Calu3 (cell line): Measurements from ENCODE around the gene MOV10L1. TPM values are rescaled to one million over a fixed set of nuclear protein-coding genes. Genes with fewer than 3 reads are reported as not detected.

Experiments used
- BruUV-seq: library from RNA; stranded (reverse); fragments of 400-500 nt; replicated peaks from 2 replicates; lab custom pipeline; 2021; lab: Mats Ljungman, UMichigan
- CTCF ChIA-PET: fragments of 300-600 bp; sonication (Branson Sonifier 250); formaldehyde crosslinking; loops from one replicate; lab custom pipeline; 2022; ENCODE audit warnings: antibody characterized with exemption; lab: Charles Lee
- DNase-seq: peaks from one replicate; pipeline ENCODE4 v3.0.0; 2022
- H3K27ac Mint-ChIP-seq: one replicate; pipeline ENCODE4 v1.8.0; 2022; ENCODE audit warnings: mixed read lengths; ENCODE audit not compliant: unreplicated experiment
- H3K27me3 Mint-ChIP-seq: one replicate; pipeline ENCODE4 v1.8.0; 2022; ENCODE audit warnings: mixed read lengths; ENCODE audit not compliant: unreplicated experiment
- H3K36me3 Mint-ChIP-seq: one replicate; pipeline ENCODE4 v1.8.0; 2022; ENCODE audit warnings: mild to moderate bottlenecking, moderate library complexity, mixed read lengths; ENCODE audit not compliant: insufficient read depth, unreplicated experiment
- H3K4me1 Mint-ChIP-seq: one replicate; pipeline ENCODE4 v1.8.0; 2022; ENCODE audit warnings: mild to moderate bottlenecking, low read depth, mixed read lengths; ENCODE audit not compliant: unreplicated experiment
- H3K4me3 Mint-ChIP-seq: one replicate; pipeline ENCODE4 v1.8.0; 2022; ENCODE audit warnings: mild to moderate bottlenecking, low read depth, moderate library complexity, mixed read lengths; ENCODE audit not compliant: unreplicated experiment
- H3K9me3 Mint-ChIP-seq: one replicate; pipeline ENCODE4 v1.8.0; 2022; ENCODE audit warnings: low read depth, mixed read lengths; ENCODE audit not compliant: unreplicated experiment
- CTCF ChIP-seq: fragments of 200-600 bp; IDR thresholded peaks from one replicate; pipeline ENCODE4 v1.8.0; 2022; ENCODE audit warnings: antibody characterized with exemption; ENCODE audit not compliant: unreplicated experiment
- intact Hi-C: fragments of 100-400 bp; cut with micrococcal nuclease; formaldehyde crosslinking; loops from one replicate; pipeline ENCODE4 v1.10.0; 2022; ENCODE audit not compliant: unreplicated experiment
- total RNA-seq: library from RNA; stranded (reverse); gene quantifications from 2 replicates; pipeline ENCODE4 v1.2.3, GENCODE V29; 2022

The MOV10L1 gene
- total RNA-seq, 1 experiment from 2014 or later: not detected

DNA sequence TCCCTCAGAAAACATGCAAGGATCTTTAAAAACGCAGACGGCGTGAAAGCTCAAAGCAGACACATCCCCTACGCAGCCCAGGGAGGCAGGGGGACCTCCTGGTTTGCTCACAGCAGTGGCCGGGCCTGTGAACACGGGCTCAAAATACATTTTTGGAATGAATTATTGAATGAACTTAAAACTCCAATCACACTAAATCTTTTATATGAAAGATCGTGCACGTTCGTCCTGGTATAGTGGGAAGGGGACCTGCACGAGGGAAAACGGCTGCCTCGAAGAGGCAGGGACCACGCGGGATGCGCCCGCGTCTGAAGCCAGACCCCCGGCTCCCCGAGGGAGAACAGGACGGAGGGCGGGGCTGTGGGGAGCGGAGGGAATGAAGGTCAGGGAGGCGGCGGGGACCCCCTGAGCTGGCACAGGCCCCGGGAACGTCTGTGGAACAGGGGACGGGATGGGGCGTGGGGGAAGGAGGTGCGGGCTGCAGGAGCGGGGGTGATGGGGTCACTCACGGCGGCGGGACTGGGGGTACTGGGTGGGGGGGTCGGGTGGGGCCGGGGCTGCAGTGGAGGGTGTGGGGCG, 79.5 kb downstream of the MOV10L1 start:
- BruUV-seq: no TSS peak
- CTCF ChIA-PET: no interaction called here
- no peaks in the 10 kb centered on the region for H3K4me1 Mint-ChIP-seq
- H3K27me3 Mint-ChIP-seq: peaks cover 48% of the 10 kb centered on the region
- H3K36me3 Mint-ChIP-seq: peaks cover 21% of the 10 kb centered on the region
- H3K27ac Mint-ChIP-seq: no peak overlapping the region
- intact Hi-C loops: no loop called here
- DNase-seq: no peak
- H3K4me3 Mint-ChIP-seq: peak overlapping the region; percentile 69
- H3K9me3 Mint-ChIP-seq: no peaks in the 10 kb centered on the region
- TF ChIP-seq CTCF: no peak

DNA sequence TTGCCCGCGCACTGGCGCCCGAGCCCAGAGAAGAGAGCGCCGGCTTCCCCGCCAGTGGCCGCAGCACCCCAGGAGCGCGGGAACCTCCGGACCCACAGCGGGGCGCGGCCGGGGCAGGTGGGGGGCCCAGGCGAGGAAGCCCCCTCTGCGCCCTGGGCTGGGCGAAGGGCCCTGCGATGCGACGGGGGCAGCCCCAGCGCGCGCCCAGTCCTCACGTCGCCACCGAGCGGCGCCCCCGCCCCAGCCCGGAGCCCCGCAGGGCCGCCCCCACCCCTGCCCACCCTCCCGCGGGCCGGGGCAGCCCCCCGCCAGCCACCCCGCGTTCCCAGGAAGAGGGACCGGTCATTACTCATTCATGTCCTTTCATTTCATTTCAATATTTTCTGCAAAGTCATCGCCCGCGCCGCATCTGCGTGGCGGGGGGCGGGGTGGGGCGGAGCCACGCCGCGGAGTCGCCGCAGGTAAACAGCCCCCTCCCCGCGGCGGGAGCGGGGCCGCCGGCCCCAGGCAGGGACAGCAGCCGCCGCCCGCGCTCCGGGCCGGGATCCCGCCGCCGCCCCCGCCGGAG, 80.1 kb downstream of the MOV10L1 start:
- DNase-seq: no peak
- Mint-ChIP-seq H3K27ac (no peak overlapping the region), H3K4me3 (peak overlapping the region; percentile 69), H3K27me3 (peaks cover 48% of the 10 kb centered on the region), H3K9me3 (no peaks in the 10 kb centered on the region), H3K36me3 (peaks cover 21% of the 10 kb centered on the region), H3K4me1 (no peaks in the 10 kb centered on the region)
- no TSS peak for BruUV-seq
- CTCF ChIA-PET: no interaction called here
- no peak for TF ChIP-seq CTCF
- intact Hi-C loops: no loop called here

- Mint-ChIP-seq H3K27ac (peak within 1 kb of the TSS; percentile 43), H3K36me3 (peaks cover 21% of the 10 kb centered on the region), H3K27me3 (peaks cover 48% of the 10 kb centered on the region), H3K4me3 (peak within 1 kb of the TSS; percentile 69), H3K4me1 (no peaks in the 10 kb centered on the region), H3K9me3 (no peaks in the 10 kb centered on the region)
- DNase-seq: no peak
- no peak for TF ChIP-seq CTCF
- no TSS peak for BruUV-seq
- CTCF ChIA-PET: interaction anchor here (0.6 kb wide), 1 partner anchor 18 kb away, joined by 7 read pairs; no protein-coding TSS in a partner anchor
- intact Hi-C loops: no loop called here
Observed at GRCh38 chr22:50170453-50171318, 80.9 kb downstream of the MOV10L1 start, which contains the start of gene PANX2. PANX2 (plus strand) TSS chr22:50170731; CDS start chr22:50170731, 0 bp downstream.

DNA sequence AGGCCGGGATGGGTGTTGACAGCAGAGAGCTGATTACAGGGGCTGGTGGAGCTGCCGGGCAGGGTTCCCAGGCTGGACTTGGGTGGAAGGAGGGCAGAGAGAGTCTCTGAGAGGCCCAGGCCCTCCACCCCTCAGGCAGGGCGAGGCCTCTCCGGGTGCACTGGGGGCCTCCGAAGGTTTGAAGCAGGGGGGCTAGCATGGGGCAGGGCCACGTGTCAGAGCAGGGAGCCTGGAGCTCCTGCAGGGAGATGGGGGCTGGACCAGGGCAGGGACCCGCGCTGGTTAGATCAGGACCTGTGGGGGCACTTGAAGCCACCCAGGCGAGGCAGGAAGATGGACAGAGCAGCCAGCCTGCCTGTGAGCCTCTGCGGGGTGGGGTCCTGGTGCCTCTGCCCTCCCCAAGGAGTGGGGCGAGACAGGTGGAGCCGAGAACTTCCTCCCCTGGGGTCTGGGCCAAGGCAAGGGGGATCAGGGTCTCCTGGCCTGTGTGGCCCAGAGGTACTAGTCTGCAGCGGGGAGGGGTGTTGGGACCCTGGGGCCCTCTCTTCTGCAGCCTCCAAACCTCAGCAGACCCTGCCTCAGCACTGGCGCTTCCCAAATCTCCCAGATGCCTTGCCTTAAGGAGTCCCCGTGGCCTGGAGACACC, 81.6 kb downstream of the MOV10L1 start:
- Mint-ChIP-seq H3K27me3 (peaks cover 48% of the 10 kb centered on the region), H3K9me3 (no peaks in the 10 kb centered on the region), H3K36me3 (peaks cover 18% of the 10 kb centered on the region), H3K4me1 (no peaks in the 10 kb centered on the region), H3K27ac (peak overlapping the region; percentile 43), H3K4me3 (peak overlapping the region; percentile 65)
- CTCF ChIA-PET: no interaction called here
- TF ChIP-seq CTCF: no peak
- no TSS peak for BruUV-seq
- intact Hi-C loops: no loop called here
- no peak for DNase-seq
